Stomach (tissue), 4 donors: ENCODE measurements around the gene ARPP21.

Experiments used
- EP300 ChIP-seq: sonication (generic); formaldehyde crosslinking; IDR thresholded peaks from one replicate; pipeline ENCODE4 v1.6.1; 2017; ENCODE audit warnings: antibody characterized with exemption
- POLR2A ChIP-seq, 4 donors: fragments of 450-650 bp; IDR thresholded peaks; one replicate each; pipeline ENCODE4 v1.6.1; 2016; ENCODE audit warnings: antibody characterized with exemption in 4 of 4, control low read depth in 2 of 4, mild to moderate bottlenecking in 1 of 4, moderate library complexity in 1 of 4
- POLR2AphosphoS5 ChIP-seq, 3 donors: sonication (generic); formaldehyde crosslinking; IDR thresholded peaks; one replicate each; pipeline ENCODE4 v1.6.1; 2016; ENCODE audit warnings: antibody characterized with exemption in 3 of 3
- TF ChIP-seq, protein P1 (sequence below), 7 experiments: fragments of 450-650 bp in 4 of 7; fragments of 200-600 bp in 3 of 7; sonication (generic) in 3 of 7; IDR thresholded peaks; one replicate each; pipeline ENCODE4 v1.5.1; 2016 to 2019; ENCODE audit warnings: antibody characterized with exemption in 7 of 7, control low read depth in 2 of 7, mild to moderate bottlenecking in 1 of 7

DNA sequence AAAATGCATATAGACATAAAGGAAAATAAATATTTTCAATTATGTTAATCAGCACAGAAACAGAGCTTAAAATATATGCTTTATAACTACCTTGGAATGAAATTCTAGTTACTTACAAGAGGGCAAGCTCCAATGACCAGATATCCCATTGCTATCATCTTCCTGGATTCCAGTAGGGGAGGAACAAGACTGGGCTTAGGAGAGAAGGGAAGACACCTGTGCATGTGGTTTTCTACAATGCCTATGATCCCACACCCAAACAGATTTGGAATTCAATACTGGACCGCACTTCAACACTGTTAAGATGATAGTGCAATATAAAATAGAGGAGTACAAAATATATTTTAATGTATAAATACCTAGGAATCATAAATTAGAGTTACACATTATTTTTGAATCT lies 79.6 kb downstream of the ARPP21 start:
- TF ChIP-seq, protein P1, sequence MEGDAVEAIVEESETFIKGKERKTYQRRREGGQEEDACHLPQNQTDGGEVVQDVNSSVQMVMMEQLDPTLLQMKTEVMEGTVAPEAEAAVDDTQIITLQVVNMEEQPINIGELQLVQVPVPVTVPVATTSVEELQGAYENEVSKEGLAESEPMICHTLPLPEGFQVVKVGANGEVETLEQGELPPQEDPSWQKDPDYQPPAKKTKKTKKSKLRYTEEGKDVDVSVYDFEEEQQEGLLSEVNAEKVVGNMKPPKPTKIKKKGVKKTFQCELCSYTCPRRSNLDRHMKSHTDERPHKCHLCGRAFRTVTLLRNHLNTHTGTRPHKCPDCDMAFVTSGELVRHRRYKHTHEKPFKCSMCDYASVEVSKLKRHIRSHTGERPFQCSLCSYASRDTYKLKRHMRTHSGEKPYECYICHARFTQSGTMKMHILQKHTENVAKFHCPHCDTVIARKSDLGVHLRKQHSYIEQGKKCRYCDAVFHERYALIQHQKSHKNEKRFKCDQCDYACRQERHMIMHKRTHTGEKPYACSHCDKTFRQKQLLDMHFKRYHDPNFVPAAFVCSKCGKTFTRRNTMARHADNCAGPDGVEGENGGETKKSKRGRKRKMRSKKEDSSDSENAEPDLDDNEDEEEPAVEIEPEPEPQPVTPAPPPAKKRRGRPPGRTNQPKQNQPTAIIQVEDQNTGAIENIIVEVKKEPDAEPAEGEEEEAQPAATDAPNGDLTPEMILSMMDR (IDR thresholded peaks at IDR 0.05): no peak
- no peak for TF ChIP-seq POLR2A (IDR thresholded peaks at IDR 0.05)
- TF ChIP-seq POLR2AphosphoS5 (IDR thresholded peaks at IDR 0.05): no peak
- TF ChIP-seq EP300: no peak
